HG03064 (cell line): ENCODE data around the gene SPATA13.
"Not testable (repeated sequence)": the region's sequence is repeated elsewhere in the genome, so short reads cannot be mapped to it uniquely, and the experiment has no call there.

Experiments used
- ATAC-seq: cut with Tn5 transposase; IDR thresholded peaks from one replicate; pipeline ENCODE4 v1.9.1; 2021; ENCODE audit warnings: low read depth; ENCODE audit not compliant: unreplicated experiment

Gene SPATA13

GRCh38 chr13:24192057-24192810 lies 31.7 kb downstream of the SPATA13 start:
- ATAC-seq = no peak

- no peak for ATAC-seq
These were observed 32.3 kb downstream of the SPATA13 start for GRCh38 chr13:24192811-24193162.

- no peak for ATAC-seq
These were observed 33.9 kb downstream of the SPATA13 start for GRCh38 chr13:24194447-24194846.

GRCh38 chr13:24195626-24196025 lies 35.1 kb downstream of the SPATA13 start:
- ATAC-seq = no peak

- ATAC-seq = no peak
These were observed 36.2 kb downstream of the SPATA13 start for GRCh38 chr13:24196593-24197197.

GRCh38 chr13:24199016-24199415 lies 38.5 kb downstream of the SPATA13 start:
- no peak for ATAC-seq

- no peak for ATAC-seq
These were observed 41.7 kb downstream of the SPATA13 start for GRCh38 chr13:24202215-24202614.

GRCh38 chr13:24203273-24203672 lies 42.8 kb downstream of the SPATA13 start:
- ATAC-seq = no peak

GRCh38 chr13:24203811-24204210 lies 43.3 kb downstream of the SPATA13 start:
- ATAC-seq = no peak

GRCh38 chr13:24205076-24205475 lies 44.6 kb downstream of the SPATA13 start:
- ATAC-seq = not testable (repeated sequence)

- no peak for ATAC-seq
These were observed 47.5 kb downstream of the SPATA13 start for GRCh38 chr13:24207841-24208667.

- ATAC-seq = no peak
These were observed 48.6 kb downstream of the SPATA13 start for GRCh38 chr13:24209138-24209537.

GRCh38 chr13:24212254-24212653 lies 51.7 kb downstream of the SPATA13 start:
- ATAC-seq = no peak

- no peak for ATAC-seq
These were observed 52.2 kb downstream of the SPATA13 start for GRCh38 chr13:24212674-24213073.

GRCh38 chr13:24213932-24214331 lies 53.4 kb downstream of the SPATA13 start:
- ATAC-seq = no peak

- ATAC-seq = no peak
These were observed 54.0 kb downstream of the SPATA13 start for GRCh38 chr13:24214528-24214927.

- ATAC-seq = peak; percentile 56
These were observed 54.6 kb downstream of the SPATA13 start for GRCh38 chr13:24215126-24215525.

GRCh38 chr13:24215732-24216131 lies 55.2 kb downstream of the SPATA13 start:
- no peak for ATAC-seq

GRCh38 chr13:24216176-24216575 lies 55.7 kb downstream of the SPATA13 start:
- ATAC-seq = no peak

- ATAC-seq = not testable (repeated sequence)
These were observed 56.3 kb downstream of the SPATA13 start for GRCh38 chr13:24216779-24217178.

GRCh38 chr13:24217601-24218281 lies 57.2 kb downstream of the SPATA13 start:
- no peak for ATAC-seq
